PC-3 (cell line): ENCODE results near the gene PVR.

Source experiments
- EZH2phosphoT487 ChIP-seq: fragments of 300-600 bp; sonication (generic); IDR thresholded peaks from 2 replicates; pipeline ENCODE4 v1.6.1; 2018; ENCODE audit warnings: mild to moderate bottlenecking, antibody characterized with exemption, low read length, borderline replicate concordance
- TF ChIP-seq, protein P1 (sequence below): fragments of 300-600 bp; sonication (generic); conservative IDR thresholded peaks from 2 replicates; pipeline ENCODE4 v1.5.1; 2017; ENCODE audit warnings: antibody characterized with exemption, low read depth, mild to moderate bottlenecking, low read length

DNA sequence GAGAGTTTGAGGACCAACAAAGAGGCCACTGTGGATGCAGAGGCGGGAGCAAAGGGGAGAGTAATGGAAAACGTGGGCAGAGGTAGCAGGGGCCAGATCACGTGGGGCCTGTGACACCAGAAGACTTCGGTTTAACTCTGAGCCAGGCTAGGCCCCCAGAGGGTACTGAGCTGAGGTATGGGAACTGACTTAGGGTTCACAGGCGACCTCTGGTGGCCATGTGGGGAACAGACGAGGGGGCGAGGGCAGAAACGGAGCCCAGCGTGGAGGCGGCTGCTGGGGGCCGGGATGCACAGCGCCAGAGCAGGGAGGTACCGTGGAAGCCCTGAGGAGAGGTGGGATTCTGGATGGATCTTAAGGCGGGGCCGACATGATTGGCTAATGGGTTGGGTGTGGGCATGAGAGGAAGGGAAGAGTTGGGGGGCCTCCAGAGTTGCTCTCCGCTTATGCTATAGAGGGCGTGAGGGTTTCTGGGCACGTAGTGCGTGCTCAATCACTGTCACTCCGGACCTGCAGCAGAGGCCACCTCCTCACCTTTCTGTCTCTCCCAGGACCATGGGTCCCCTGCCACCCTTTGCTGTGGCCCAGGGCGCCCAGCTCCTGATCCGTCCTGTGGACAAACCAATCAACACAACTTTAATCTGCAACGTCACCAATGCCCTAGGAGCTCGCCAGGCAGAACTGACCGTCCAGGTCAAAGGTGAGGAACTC lies 13.7 kb downstream of the PVR start:
- TF ChIP-seq, protein P1, sequence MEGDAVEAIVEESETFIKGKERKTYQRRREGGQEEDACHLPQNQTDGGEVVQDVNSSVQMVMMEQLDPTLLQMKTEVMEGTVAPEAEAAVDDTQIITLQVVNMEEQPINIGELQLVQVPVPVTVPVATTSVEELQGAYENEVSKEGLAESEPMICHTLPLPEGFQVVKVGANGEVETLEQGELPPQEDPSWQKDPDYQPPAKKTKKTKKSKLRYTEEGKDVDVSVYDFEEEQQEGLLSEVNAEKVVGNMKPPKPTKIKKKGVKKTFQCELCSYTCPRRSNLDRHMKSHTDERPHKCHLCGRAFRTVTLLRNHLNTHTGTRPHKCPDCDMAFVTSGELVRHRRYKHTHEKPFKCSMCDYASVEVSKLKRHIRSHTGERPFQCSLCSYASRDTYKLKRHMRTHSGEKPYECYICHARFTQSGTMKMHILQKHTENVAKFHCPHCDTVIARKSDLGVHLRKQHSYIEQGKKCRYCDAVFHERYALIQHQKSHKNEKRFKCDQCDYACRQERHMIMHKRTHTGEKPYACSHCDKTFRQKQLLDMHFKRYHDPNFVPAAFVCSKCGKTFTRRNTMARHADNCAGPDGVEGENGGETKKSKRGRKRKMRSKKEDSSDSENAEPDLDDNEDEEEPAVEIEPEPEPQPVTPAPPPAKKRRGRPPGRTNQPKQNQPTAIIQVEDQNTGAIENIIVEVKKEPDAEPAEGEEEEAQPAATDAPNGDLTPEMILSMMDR = peak; percentile 72
- TF ChIP-seq EZH2phosphoT487 = no peak
